Suprapubic skin (tissue), 4 donors: ENCODE data around the gene MMD2.

Experiments
- EP300 ChIP-seq: sonication (generic); formaldehyde crosslinking; IDR thresholded peaks from one replicate; pipeline ENCODE4 v1.6.1; 2017; ENCODE audit warnings: antibody characterized with exemption
- POLR2A ChIP-seq, 2 donors: fragments of 450-650 bp; IDR thresholded peaks; one replicate each; pipeline ENCODE4 v1.6.1; 2017; ENCODE audit warnings: antibody characterized with exemption in 2 of 2, mild to moderate bottlenecking in 2 of 2, moderate library complexity in 2 of 2
- POLR2AphosphoS5 ChIP-seq, 3 donors: sonication (generic); formaldehyde crosslinking; IDR thresholded peaks; one replicate each; pipeline ENCODE4 v1.6.1; 2017; ENCODE audit warnings: antibody characterized with exemption in 3 of 3
- TF ChIP-seq, protein P1 (sequence below), 2 donors: fragments of 200-600 bp in 1 of 2; fragments of 450-650 bp in 1 of 2; sonication (generic) in 1 of 2; IDR thresholded peaks; one replicate each; pipeline ENCODE4 v1.5.1; 2016 to 2019; ENCODE audit warnings: antibody characterized with exemption in 2 of 2, mild to moderate bottlenecking in 1 of 2, moderate library complexity in 1 of 2

DNA sequence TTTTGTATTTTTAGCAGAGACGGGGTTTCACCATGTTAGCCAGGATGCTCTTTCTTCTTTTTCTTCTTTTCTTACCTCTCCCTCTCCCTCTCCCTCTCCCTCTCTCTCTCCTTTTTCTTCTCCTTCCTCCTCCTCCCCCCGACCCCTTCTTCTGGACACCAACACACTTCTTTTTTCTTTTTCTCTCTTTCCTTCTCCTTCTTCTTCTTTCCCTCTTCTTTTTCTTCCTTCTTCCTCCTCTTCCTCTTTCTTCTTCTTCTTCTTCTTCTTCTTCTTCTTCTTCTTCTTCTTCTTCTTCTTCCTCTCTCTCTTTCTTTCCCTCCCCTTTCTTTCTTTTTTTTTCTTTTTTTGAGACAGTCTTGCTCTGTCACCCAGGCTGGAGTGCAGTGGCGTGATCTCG is 14.0 kb downstream of the MMD2 start:
- TF ChIP-seq, protein P1, sequence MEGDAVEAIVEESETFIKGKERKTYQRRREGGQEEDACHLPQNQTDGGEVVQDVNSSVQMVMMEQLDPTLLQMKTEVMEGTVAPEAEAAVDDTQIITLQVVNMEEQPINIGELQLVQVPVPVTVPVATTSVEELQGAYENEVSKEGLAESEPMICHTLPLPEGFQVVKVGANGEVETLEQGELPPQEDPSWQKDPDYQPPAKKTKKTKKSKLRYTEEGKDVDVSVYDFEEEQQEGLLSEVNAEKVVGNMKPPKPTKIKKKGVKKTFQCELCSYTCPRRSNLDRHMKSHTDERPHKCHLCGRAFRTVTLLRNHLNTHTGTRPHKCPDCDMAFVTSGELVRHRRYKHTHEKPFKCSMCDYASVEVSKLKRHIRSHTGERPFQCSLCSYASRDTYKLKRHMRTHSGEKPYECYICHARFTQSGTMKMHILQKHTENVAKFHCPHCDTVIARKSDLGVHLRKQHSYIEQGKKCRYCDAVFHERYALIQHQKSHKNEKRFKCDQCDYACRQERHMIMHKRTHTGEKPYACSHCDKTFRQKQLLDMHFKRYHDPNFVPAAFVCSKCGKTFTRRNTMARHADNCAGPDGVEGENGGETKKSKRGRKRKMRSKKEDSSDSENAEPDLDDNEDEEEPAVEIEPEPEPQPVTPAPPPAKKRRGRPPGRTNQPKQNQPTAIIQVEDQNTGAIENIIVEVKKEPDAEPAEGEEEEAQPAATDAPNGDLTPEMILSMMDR (IDR thresholded peaks at IDR 0.05) = no peak
- TF ChIP-seq POLR2AphosphoS5 (IDR thresholded peaks at IDR 0.05) = no peak
- TF ChIP-seq POLR2A (IDR thresholded peaks at IDR 0.05) = no peak
- no peak for TF ChIP-seq EP300
